ENCODE results near the gene RHBDL2. TPM values are rescaled to one million over a fixed set of nuclear protein-coding genes. Genes with fewer than 3 reads are reported as not detected.

RHBDL2 gene
- total and polyA plus RNA-seq, 9 of the 15 experiments (the other 6 are each of a cell fraction or from before 2014, with no cell fraction given) = not detected

DNA sequence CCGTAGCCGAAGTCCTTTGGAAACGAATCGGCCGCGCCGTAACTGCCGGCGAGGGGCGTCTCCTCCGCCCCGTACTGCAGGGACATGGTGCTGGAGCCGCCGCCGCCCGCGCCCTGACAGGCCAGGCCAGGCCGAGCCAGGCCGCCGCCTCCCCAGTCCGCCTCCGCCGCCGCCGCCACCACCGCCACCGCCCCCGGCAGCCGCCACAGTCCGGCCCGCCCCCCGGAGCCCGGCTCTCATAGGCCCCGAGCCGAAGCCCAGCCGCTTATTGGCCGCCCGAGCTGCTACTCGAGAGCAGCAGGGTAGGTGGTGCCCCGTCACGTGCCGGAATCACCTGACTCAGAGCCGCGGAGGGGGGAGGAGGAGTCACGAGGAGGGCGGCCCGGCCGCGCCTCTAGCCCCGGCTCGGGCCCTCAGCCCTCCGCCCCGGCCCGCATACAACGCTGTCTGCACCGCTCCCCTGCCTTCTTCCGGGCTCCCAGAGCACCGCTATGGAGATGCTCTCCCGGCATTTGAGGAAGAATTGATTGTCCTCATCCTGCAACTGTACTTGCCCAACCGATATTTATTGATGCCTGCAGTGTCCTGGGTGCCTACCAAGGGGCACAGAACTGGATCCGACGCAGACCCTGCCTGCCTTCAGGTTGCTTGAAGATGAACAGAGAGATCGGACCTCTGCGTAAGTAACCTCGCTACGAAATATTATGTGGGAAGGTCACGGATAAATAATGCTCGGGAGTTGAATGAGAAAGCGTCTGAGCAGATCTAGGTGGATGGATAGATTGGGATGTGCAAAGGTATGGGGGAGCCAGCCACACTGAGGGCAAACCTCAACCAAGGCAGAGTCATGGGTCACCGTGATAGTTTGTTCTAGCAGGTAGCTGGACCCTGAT, 81.8 kb downstream of the RHBDL2 start, which contains the start of gene RRAGC (continued):
- TF ChIP-seq, protein P1, sequence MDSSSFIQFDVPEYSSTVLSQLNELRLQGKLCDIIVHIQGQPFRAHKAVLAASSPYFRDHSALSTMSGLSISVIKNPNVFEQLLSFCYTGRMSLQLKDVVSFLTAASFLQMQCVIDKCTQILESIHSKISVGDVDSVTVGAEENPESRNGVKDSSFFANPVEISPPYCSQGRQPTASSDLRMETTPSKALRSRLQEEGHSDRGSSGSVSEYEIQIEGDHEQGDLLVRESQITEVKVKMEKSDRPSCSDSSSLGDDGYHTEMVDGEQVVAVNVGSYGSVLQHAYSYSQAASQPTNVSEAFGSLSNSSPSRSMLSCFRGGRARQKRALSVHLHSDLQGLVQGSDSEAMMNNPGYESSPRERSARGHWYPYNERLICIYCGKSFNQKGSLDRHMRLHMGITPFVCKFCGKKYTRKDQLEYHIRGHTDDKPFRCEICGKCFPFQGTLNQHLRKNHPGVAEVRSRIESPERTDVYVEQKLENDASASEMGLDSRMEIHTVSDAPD (CRISPR knock-in tag; IDR thresholded peaks at IDR 0.05) = no peak
- peak; percentile 65 for TF ChIP-seq POLR2A (conservative IDR thresholded peaks at IDR 0.05)
- no peak for TF ChIP-seq HSF4 (CRISPR knock-in tag; IDR thresholded peaks at IDR 0.05; ENCODE audit: borderline replicate concordance)
- peak; percentile 69; the same call in 1 of the 2 replicates for TF ChIP-seq E2F3 (CRISPR knock-in tag; IDR thresholded peaks at IDR 0.05)
- no peak for TF ChIP-seq ZNF324 (CRISPR knock-in tag; IDR thresholded peaks at IDR 0.05)
- 0 out of 2 replicates have a peak, but pooled peaks have one; percentile 36 for TF ChIP-seq ETV1 (tag; conservative IDR thresholded peaks at IDR 0.05; ENCODE audit: low read depth)
- TF ChIP-seq U2AF2 (optimal IDR thresholded peaks at IDR 0.05; ENCODE audit: low read depth, low read length) = no peak
- TF ChIP-seq ZFP30 (CRISPR knock-in tag; IDR thresholded peaks at IDR 0.05; ENCODE audit: borderline replicate concordance) = no peak
- TF ChIP-seq ZNF655 (CRISPR knock-in tag; IDR thresholded peaks at IDR 0.05) = no peak
- no peak for TF ChIP-seq HDAC6 (IDR thresholded peaks at IDR 0.05; ENCODE audit: low read depth, low read length)
- no peak for TF ChIP-seq ZNF184 (CRISPR knock-in tag; IDR thresholded peaks at IDR 0.05)
- TF ChIP-seq CXXC5 (CRISPR knock-in tag; IDR thresholded peaks at IDR 0.05) = peak; percentile 97
- TF ChIP-seq MTF1 (CRISPR knock-in tag; IDR thresholded peaks at IDR 0.05; ENCODE audit: borderline replicate concordance) = no peak
- peak; percentile 49; the same call in 1 of the 2 replicates for TF ChIP-seq ZBTB7A (IDR thresholded peaks at IDR 0.05; ENCODE audit: borderline replicate concordance, control insufficient read depth, low read depth, low read length)
- no peak; the same call in 1 of the 2 replicates for TF ChIP-seq ZNF263 (CRISPR knock-in tag; IDR thresholded peaks at IDR 0.05; ENCODE audit: borderline replicate concordance)
- TF ChIP-seq ZNF384 (IDR thresholded peaks at IDR 0.05; ENCODE audit: low read depth, low read length) = no peak
- no peak for TF ChIP-seq EHMT2 (IDR thresholded peaks at IDR 0.05)
- TF ChIP-seq ATF6 (CRISPR knock-in tag; IDR thresholded peaks at IDR 0.05) = no peak
- TF ChIP-seq ZNF431 (CRISPR knock-in tag; IDR thresholded peaks at IDR 0.05) = no peak
- TF ChIP-seq EZH2 (IDR thresholded peaks at IDR 0.05; ENCODE audit: borderline replicate concordance, low read depth, low read length) = no peak
- TF ChIP-seq GTF2A2 (tag; IDR thresholded peaks at IDR 0.05) = no peak
- TF ChIP-seq FOSL1 (tag; conservative IDR thresholded peaks at IDR 0.05) = peak; percentile 81
- no peak for TF ChIP-seq ZSCAN29 (IDR thresholded peaks at IDR 0.05)
- no peak for TF ChIP-seq ZNF75A (CRISPR knock-in tag; IDR thresholded peaks at IDR 0.05)
- TF ChIP-seq PRPF4 (IDR thresholded peaks at IDR 0.05; ENCODE audit: insufficient read depth, low read depth, low read length, poor library complexity, severe bottlenecking) = no peak
- TF ChIP-seq TSC22D4 (tag; IDR thresholded peaks at IDR 0.05) = no peak

Measured in K562 (cell line).